A673 (cell line): Measurements from ENCODE around the gene SLC25A47.

Experiments
- CTCF ChIP-seq: fragments of 300-800, 200-600 bp; sonication (generic); conservative IDR thresholded peaks from 2 replicates; pipeline ENCODE4 v1.5.1; 2017; ENCODE audit warnings: low read depth, mild to moderate bottlenecking, antibody characterized with exemption, low read length, moderate library complexity, mixed read lengths
- EZH2 ChIP-seq: fragments of 200-600 bp; sonication (generic); IDR thresholded peaks from 2 replicates; pipeline ENCODE4 v1.6.1; 2017; ENCODE audit warnings: borderline replicate concordance, low read depth, mild to moderate bottlenecking, mixed read lengths, antibody characterized with exemption, low read length; ENCODE audit not compliant: poor library complexity, severe bottlenecking

- TF ChIP-seq CTCF (no peak), EZH2 (no peak)
Measured at GRCh38 chr14:100291305-100292075, 31.6 kb upstream of the SLC25A47 start.
